PC-3 (cell line): ENCODE results near the gene PTGES2.

Experiments
- EZH2phosphoT487 ChIP-seq: fragments of 300-600 bp; sonication (generic); IDR thresholded peaks from 2 replicates; pipeline ENCODE4 v1.6.1; 2018; ENCODE audit warnings: mild to moderate bottlenecking, antibody characterized with exemption, low read length, borderline replicate concordance
- TF ChIP-seq, protein P1 (sequence below): fragments of 300-600 bp; sonication (generic); conservative IDR thresholded peaks from 2 replicates; pipeline ENCODE4 v1.5.1; 2017; ENCODE audit warnings: antibody characterized with exemption, low read depth, mild to moderate bottlenecking, low read length

DNA sequence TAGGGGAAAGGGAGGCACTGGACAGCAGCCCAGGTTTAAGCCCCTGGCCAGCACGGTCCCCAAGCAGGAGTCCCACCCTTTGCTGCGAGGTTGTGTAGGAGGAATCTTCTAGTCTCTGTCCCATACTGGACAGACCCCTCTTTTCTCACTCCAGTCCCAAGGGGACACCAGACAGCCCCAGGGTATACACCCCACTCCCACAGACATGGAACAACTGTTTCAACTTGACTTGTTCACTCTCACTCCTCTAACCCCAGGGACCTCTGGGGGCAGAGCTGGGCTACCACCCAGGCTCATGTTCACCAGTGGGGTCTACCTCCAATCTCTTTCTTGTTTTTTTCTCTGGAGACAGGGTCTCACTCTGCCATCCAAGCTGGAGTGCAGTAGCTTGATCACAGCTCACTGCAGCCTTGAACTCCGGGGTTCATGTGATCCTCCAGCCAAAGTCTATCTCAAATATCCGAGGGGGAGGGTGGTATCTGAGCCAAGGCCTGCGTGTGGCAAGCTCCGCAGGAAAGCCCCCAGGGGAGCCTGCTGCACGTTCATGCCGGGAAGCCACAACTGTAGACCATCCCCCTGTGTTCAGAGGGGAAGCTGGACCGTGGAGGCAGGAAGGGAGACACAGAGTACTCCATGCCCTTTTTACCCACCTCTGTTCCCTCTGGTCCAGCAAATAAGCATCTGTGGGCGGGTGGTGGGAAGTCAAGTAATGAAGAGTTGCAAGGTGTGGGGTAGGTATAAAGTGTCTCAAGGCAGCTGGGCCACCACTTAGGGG lies 1.8 kb downstream of the PTGES2 start:
- TF ChIP-seq, protein P1, sequence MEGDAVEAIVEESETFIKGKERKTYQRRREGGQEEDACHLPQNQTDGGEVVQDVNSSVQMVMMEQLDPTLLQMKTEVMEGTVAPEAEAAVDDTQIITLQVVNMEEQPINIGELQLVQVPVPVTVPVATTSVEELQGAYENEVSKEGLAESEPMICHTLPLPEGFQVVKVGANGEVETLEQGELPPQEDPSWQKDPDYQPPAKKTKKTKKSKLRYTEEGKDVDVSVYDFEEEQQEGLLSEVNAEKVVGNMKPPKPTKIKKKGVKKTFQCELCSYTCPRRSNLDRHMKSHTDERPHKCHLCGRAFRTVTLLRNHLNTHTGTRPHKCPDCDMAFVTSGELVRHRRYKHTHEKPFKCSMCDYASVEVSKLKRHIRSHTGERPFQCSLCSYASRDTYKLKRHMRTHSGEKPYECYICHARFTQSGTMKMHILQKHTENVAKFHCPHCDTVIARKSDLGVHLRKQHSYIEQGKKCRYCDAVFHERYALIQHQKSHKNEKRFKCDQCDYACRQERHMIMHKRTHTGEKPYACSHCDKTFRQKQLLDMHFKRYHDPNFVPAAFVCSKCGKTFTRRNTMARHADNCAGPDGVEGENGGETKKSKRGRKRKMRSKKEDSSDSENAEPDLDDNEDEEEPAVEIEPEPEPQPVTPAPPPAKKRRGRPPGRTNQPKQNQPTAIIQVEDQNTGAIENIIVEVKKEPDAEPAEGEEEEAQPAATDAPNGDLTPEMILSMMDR, result no peak
- TF ChIP-seq EZH2phosphoT487, result no peak
